Activated CD4-positive, alpha-beta T cell treated with anti-CD3 and anti-CD28 coated beads, Interleukin-10, Interleukin-2, amounts not matched to agents 100 ng/mL and 50 ng/mL, durations not matched to agents 16 hours and 8 hours (primary cell): ENCODE results near the gene GLG1.
"Not testable (repeated sequence)": the region's sequence is repeated elsewhere in the genome, so short reads cannot be mapped to it uniquely, and the experiment has no call there.

ENCODE experiments used
- DNase-seq: peaks from one replicate; pipeline ENCODE4 v3.0.0-alpha.2; 2020

Gene GLG1

GRCh38 chr16:74606521-74607309, at the start of gene GLG1:
Gene GLG1, minus strand, starts transcription at chr16:74607114. Its CDS starts 20 bp downstream, at chr16:74607094.
- DNase-seq, result peak; percentile 93

DNA sequence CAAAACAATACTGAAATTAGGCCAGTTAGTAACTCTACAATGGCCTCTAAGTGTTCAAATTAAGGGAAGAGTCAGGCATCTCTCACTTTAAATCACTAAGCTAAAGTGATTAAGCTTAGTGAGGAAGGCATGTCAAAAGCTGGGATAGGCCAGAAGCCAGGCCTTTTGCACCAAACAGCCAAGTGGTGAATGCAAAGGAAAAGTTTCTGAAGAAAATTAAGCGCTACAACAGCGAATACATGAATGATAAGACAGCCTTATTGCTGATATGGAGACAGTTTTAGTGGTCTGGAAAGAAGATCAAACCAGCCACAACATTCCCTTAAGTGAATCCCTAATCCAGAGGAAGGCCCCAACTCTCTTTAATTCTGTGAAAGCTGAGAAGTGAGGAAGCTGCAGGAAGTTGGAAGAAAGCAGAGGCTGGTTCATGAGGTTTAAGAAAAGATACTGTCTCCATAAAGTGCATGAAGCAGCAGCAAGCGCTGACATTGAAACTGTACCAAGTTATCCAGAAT, 47.7 kb upstream of the GLG1 start:
- DNase-seq, result no peak

- not testable (repeated sequence) for DNase-seq
Observed at GRCh38 chr16:74652883-74653282, 46.0 kb upstream of the GLG1 start.

DNA sequence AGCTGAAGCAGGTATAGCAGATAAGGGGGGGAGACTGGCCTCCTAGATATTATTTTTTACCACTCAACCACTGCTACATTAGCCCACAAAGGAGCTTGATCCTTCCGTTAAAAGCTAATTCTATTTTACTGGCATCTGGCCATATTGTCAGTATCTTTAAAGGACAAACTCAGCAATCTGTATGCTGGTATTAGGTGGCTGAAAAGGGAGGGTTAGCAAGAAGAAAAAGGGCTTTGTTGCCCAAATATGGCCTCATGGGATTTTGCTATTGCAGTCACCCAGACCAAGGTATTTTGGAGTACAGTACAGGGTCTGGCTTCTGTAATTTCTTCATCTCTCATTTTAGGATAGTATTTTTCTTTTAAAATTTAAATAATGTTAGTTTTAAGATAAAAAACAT, 45.3 kb upstream of the GLG1 start:
- DNase-seq, result no peak

DNA sequence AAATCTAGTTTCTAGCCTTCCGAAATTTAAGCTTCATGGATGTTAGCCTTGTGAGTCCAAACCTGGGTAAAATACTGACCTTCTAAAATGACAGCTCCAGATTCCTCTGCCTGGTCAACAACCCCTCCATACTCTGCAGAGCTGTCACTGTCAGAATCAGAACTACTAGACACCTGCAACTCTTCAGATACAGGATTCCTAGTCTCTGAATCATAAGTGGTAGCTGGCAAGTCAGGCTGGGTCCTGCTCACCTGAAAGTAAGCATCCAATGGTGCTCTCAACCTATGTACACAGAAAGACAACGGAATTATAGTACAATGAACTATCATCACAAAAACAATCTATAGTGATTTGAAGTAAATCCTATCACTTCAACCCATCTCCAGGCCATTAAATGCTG, 44.9 kb upstream of the GLG1 start:
- DNase-seq, result no peak

GRCh38 chr16:74650966-74651567, 44.2 kb upstream of the GLG1 start:
- no peak for DNase-seq

DNA sequence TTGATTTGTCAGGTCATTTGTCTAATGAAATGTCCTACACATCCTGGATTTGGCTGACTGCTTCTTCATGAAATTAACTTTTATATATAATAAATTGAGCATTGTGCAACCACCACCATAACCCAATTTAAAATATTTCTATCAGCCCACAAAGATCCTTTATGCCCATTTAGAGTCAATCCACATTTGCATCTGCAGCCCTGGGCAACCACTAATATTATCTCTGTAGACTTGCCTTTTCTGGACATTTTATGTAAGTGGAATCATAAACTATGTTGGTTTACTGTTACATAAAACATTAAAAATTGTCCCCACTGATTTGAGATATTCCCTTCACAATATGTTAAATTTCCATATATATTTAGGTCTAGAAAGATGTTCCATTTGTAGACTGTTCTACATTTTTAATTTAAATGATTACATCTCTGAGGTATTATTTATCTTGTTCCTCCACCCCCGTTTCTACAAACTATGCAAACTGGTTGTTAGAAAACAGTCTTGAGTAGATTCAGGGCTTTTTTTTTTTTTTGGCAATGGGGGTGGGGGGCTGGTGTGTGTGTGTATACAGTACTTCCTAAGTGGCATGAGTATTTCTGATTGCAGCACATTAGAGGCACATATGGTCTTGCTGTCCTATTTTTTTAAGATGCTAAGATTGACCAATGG, 43.1 kb upstream of the GLG1 start:
- DNase-seq, result no peak

DNA sequence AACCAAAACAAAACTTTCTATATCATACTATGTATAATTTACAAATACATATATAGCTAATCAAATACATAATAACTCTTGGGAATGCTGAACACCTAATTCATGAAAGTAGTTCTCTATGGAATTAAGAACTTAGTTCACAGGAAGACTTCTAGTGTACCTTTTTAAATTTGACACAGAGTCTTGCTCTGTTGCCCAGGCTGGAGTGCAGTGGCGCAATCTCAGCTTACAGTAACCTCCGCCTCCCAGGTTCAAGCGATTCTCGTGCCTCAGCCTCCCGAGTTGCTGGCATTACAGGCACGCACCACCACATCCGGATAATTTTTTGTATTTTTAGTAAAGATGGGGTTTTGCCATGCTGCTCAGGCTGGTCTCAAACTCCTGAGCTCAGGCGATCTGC, 35.1 kb upstream of the GLG1 start:
- no peak for DNase-seq

DNA sequence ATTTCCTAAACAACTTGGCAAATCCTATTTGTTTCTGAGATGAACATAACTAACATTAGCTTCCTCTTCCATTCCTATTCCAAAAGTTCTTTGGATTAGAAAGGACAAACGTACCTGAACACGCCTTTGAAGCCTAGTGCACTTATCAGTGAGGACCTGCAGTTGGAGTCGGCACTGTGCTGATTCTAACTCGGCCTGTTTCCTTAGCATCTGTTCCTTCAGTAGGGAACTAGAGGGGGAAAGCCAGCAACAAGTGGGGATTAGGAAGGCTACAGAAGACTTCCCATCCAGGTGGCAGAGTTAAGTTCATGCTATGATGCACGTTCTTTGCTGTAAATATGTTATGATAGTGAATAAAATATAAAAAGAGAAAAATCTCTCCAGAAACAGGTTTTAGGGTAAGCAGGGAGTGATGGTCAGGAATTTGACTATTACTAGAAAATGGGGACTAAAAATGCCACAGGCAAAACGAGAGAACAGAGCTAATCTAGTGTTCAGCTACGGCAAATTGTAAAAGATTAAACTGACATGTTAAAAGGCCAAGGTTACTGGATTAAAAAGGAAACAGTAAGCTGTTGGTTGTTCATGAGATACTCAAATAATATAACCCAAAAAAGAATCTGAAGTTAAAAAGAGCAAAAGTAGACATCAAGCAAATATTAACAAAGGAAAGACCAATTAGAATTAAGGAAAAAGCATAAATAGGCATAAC, 31.0 kb upstream of the GLG1 start:
- DNase-seq, result no peak

DNA sequence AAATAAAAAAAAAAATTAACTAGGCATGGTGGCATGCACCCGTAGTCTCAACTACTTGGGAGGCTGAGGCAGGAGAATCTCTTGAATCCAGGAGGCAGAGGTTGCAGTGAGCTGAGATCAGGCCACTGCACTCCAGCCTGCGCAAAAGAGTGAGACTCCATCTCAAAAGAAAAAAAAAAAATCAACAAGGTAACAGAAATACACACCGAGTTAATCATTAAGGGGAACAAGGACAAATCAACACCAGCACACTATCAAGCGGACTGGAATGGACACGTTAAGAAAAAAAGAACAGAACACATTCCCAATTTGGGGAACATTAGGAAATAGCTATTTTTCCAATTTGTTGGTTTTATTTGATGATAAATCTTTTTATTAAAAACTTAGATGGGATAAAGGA, 28.4 kb upstream of the GLG1 start:
- DNase-seq, result no peak

- no peak for DNase-seq
Observed at GRCh38 chr16:74633686-74634085, 26.8 kb upstream of the GLG1 start.

DNA sequence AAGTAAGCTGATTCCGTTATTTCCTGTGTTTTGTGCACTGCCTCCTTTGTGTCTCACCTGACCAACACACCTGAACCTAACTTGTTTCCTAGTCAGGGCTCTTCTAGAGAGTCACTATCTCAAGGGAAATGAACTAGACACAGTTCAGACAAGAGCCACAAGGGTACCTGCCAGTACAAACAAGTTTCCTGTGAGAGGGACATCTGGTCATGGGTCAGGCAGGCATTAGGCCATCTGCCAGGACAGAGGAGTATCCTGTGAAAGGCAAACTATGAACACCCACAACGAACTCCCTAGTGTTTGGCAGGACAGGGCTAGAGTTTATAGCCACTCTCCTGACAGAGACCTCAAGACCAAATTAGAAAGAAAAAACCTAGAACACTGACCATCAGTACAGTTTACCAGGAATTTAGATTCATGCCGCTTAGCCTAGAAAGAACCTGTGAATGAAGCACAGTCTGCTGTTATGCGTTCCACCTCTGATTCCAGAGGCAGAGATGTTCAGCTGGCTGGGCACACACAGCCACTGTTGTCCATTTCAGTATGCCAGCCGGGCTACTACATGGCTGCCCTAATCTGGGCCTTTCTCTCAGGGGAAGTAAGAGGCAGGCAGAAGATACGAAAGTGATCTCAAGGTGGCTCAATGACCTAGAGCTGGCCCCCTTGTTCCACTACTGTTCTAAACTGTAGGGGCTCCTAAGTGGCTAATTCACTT, 20.7 kb upstream of the GLG1 start:
- no peak for DNase-seq

GRCh38 chr16:74626741-74627416, 20.0 kb upstream of the GLG1 start:
- DNase-seq, result peak; percentile 48

DNA sequence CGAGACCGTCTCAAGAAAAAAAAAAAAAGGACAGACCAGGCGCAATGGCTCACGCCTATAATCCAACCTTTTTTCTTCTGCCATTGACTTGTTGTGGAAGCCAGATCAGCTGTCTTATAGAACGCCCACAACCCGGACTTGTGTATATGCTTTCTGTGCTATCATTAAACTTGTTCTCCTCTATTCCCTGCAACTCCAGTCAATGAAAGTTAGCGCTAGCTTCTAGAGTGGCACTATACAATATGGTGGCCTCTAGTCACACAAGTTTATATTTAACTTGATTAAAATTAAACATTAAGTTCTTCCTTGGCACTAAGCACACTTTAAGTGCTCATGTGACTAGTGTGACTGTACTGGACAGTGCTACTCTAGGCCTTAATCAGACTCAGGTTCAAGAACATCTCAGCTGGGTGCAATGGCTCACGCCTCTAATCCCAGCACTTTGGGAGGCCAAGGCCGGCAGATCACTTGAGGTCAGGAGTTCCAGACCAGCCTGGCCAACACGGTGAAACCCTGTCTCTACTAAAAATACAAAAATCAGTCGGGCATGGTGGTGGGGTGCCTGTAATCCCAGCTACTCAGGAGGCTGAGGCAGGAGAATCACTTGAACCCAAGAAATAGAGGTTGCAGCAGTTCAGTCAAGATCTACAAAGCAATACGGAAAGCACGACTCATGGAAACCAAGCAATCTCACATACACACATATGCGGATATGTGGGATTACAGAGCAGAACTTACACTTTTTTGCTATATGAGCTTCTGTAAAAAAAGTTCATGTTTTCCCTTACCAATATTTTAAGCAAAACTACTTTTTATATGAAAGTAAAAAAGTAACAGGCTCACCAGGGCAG, 18.8 kb upstream of the GLG1 start:
- DNase-seq, result peak; percentile 28

GRCh38 chr16:74623839-74624235, 16.9 kb upstream of the GLG1 start:
- DNase-seq, result no peak

DNA sequence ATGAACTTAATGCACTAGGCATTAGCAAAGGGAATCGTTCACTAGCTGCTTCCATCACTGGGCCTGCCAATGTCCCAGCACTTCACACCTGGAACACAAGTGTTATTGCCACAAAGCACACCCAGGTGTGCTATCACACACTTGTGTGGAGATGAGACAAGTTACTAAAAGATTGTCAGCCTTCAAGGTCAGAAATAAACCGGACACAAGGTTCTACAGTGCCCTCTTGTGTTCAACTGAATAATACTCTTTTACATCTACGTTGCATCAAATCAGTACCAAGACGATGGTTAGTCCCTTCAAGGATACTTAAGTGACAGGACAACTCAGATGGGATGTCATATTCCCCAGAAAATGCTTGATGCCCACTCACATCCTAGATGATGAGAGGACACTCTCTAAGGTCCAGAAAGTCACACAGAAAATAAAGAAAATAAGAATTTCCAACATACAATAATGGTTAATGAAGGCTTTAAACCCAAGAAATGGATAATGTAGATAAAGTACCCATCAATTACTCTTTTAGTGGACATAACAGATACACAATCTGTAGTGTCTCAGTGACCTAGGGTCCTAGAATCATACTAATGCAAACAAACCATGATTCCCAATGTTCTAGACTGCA, 16.4 kb upstream of the GLG1 start:
- peak; percentile 51 for DNase-seq

GRCh38 chr16:74622005-74622404, 15.1 kb upstream of the GLG1 start:
- DNase-seq, result no peak

DNA sequence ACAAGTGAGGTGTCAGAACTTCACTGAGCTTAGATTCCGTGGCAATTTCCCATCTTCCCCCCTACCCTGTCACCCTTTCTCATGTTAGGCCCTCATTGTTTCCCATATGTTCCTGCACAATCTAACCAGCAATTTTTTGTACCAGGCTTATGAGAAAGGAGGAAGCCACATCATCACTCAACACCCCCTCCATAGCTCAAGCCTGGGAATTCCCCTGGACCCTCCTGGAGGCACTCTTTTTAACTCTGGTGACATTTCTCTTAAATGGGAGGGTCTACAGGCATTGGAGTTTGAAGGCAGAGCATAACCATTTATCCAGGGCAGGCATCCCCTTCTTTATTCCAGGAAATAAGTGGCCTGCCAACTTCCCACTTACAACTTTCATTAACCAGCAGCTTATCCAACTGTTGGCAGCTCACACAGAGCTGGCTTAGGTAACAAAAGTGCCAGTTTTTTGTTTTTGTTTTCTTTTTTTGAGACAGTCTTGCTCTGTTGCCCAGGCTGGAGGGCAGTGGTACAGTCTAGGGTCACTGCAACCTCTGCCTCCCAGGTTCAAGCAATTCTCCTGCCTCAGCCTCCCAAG, 10.4 kb upstream of the GLG1 start:
- no peak for DNase-seq

GRCh38 chr16:74611721-74612120, 4.8 kb upstream of the GLG1 start:
- no peak for DNase-seq

DNA sequence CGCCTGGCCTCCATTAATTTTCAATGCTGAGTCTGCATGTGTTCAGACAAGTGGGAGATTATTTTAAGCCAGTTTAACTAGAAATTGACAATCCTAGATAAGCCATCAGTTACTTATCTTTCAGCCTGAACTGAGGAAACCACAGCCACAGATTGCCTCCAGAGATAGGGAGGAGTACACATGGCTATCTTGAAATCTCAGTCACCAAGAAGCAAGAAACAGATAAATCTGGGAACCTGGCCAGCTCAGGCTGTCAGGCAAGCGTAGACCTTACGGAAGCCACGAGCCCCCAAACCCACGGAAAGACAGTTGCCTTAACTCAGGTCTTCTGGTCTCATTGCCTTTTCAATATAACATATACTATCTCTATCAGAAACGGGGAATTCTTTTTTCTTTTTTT, 2.0 kb upstream of the GLG1 start:
- peak; percentile 67 for DNase-seq
